GM18861 (cell line): ENCODE results near the gene UNC5A.
A peak's percentile ranks its signal among the peaks of the same experiment; 100 is the strongest.

ENCODE experiments used
- ATAC-seq: cut with Tn5 transposase; IDR thresholded peaks from one replicate; pipeline ENCODE4 v1.9.1; 2021; ENCODE audit not compliant: unreplicated experiment

Gene UNC5A

GRCh38 chr5:176799488-176799887 is 10.9 kb upstream of the UNC5A start:
- ATAC-seq = no peak

- ATAC-seq = no peak
These were observed 10.3 kb upstream of the UNC5A start for GRCh38 chr5:176800024-176800423.

GRCh38 chr5:176802116-176802784 is 8.1 kb upstream of the UNC5A start:
- ATAC-seq = no peak

- no peak for ATAC-seq
These were observed 7.1 kb upstream of the UNC5A start for GRCh38 chr5:176803068-176803942.

- no peak for ATAC-seq
These were observed 6.3 kb upstream of the UNC5A start for GRCh38 chr5:176803943-176804498.

- ATAC-seq = no peak
These were observed 4.2 kb upstream of the UNC5A start for GRCh38 chr5:176806137-176806536.

GRCh38 chr5:176809544-176810080 is 747 bp upstream of the UNC5A start:
- no peak for ATAC-seq

- no peak for ATAC-seq
These were observed 535 bp downstream of the UNC5A start for GRCh38 chr5:176810687-176811501.

- no peak for ATAC-seq
These were observed 2.2 kb downstream of the UNC5A start for GRCh38 chr5:176812269-176813259.

- ATAC-seq = no peak
These were observed 3.4 kb downstream of the UNC5A start for GRCh38 chr5:176813587-176814312.

- no peak for ATAC-seq
These were observed 3.9 kb downstream of the UNC5A start for GRCh38 chr5:176814313-176814685.

- no peak for ATAC-seq
These were observed 4.6 kb downstream of the UNC5A start for GRCh38 chr5:176814836-176815438.

- no peak for ATAC-seq
These were observed 5.8 kb downstream of the UNC5A start for GRCh38 chr5:176816043-176816745.

- ATAC-seq = no peak
These were observed 6.5 kb downstream of the UNC5A start for GRCh38 chr5:176816791-176817347.

GRCh38 chr5:176817369-176817840 is 7.0 kb downstream of the UNC5A start:
- ATAC-seq = no peak

GRCh38 chr5:176817841-176818377 is 7.5 kb downstream of the UNC5A start:
- ATAC-seq = peak; percentile 28

- peak; percentile 79 for ATAC-seq
These were observed 8.2 kb downstream of the UNC5A start for GRCh38 chr5:176818391-176819098.
